BJ (cell line): ENCODE data around the gene SAMD4B. TPM values are rescaled to one million over a fixed set of nuclear protein-coding genes. Genes with fewer than 3 reads are reported as not detected.
A peak's percentile ranks its signal among the peaks of the same experiment; 100 is the strongest.

Source experiments
- CTCF ChIA-PET: fragments of 350-600 bp; formaldehyde crosslinking; extraction: SDS; loops from one replicate; lab custom pipeline; 2021; ENCODE audit warnings: antibody characterized with exemption, inconsistent platforms; lab: Yijun Ruan, JAX
- POLR2A ChIA-PET: fragments of 300-600 bp; sonication (Branson Sonifier 250); formaldehyde crosslinking; extraction: SDS; loops from one replicate; lab custom pipeline; 2021; ENCODE audit warnings: antibody characterized with exemption; lab: Charles Lee
- DNase-seq: peaks from one replicate; pipeline ENCODE4 v3.0.0-alpha.2; 2011; ENCODE audit warnings: low read depth
- H3K27me3 ChIP-seq: 2 replicates; pipeline ENCODE4 v1.6.0; 2011; ENCODE audit warnings: low read length; ENCODE audit not compliant: control insufficient read depth, insufficient read depth
- H3K36me3 ChIP-seq: 2 replicates; pipeline ENCODE4 v1.5.1; 2011; ENCODE audit warnings: low read length; ENCODE audit not compliant: control insufficient read depth, insufficient read depth
- H3K4me3 ChIP-seq: 2 replicates; pipeline ENCODE4 v1.5.1; 2011; ENCODE audit warnings: low read depth, mild to moderate bottlenecking, control low read depth, low read length
- polyA minus RNA-seq: library from RNA; depleted of rRNA, polyadenylated mRNA; stranded (reverse); fragments of >200 nt; gene quantifications from 2 replicates; pipeline ENCODE4 v1.2.3, GENCODE V29; 2011; rRNA and poly(A)+ RNA removed
- polyA plus RNA-seq: library from polyadenylated mRNA; depleted of rRNA; stranded (reverse); fragments of >200 nt; gene quantifications from 2 replicates; pipeline ENCODE4 v1.2.3, GENCODE V29; 2011; rRNA removed
- TF ChIP-seq, protein P1 (sequence below): IDR thresholded peaks from 2 replicates; pipeline ENCODE4 v1.5.1; 2011; ENCODE audit warnings: low read depth, mild to moderate bottlenecking, control low read depth, inconsistent platforms, low read length, moderate library complexity; ENCODE audit not compliant: insufficient read depth

SAMD4B gene, protein sequence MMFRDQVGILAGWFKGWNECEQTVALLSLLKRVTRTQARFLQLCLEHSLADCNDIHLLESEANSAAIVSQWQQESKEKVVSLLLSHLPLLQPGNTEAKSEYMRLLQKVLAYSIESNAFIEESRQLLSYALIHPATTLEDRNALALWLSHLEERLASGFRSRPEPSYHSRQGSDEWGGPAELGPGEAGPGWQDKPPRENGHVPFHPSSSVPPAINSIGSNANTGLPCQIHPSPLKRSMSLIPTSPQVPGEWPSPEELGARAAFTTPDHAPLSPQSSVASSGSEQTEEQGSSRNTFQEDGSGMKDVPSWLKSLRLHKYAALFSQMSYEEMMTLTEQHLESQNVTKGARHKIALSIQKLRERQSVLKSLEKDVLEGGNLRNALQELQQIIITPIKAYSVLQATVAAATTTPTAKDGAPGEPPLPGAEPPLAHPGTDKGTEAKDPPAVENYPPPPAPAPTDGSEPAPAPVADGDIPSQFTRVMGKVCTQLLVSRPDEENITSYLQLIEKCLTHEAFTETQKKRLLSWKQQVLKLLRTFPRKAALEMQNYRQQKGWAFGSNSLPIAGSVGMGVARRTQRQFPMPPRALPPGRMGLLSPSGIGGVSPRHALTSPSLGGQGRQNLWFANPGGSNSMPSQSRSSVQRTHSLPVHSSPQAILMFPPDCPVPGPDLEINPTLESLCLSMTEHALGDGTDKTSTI
- polyA plus RNA-seq (45.7 and 75.7 TPM in 2 replicates), polyA minus RNA-seq (47.3 and 55.8 TPM in 2 replicates)

DNA sequence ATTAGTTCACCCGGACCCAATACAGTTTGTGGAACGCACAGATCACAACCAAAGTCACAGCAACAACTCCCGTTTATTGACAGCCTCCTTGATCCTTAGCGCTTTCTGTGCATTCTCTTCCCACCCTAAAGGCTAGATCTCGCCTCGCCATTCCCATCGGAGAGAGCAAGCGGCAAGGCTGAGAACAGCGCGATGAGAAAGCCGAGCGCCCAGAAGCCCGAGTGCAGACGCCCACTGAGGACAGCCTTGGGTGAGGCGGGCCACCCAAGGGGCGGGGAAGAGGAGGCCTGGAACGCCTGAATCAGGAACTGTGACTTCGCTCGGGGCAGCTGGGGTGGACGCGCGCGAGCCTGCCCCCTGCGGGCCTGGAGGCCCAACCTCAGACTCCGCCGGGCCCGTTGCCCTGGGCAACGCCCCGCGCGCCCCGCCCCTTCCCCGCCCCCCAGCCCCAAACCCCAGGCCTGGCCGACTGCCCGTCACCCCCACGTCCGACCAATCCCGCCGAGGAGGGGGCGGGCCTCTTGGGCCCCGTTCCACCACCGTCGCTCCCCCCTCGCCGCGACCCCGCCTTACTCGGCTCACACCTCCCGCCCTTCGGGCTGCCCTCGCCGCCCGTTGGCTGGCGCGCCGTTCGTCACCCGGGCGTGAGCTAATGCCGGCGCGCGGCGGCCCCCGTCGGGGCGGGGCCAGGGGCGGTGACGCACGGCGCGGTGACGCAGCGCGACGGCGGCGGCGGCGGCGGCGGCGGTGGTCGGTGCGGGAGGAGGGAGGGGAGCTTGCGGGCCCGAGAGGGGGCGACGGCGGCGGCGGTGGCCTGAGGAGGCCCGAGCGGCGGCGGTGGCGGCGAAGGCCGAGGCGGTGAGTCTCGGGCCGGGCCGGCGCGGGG, at the start of gene SAMD4B:
TSS of gene SAMD4B (plus strand) at position 703 of the 886 bp plus-strand sequence. CDS start 14,473 bp downstream, outside the sequence.
- Histone ChIP-seq H3K36me3 (0 out of 2 replicates have a peak, but pooled peaks cover 1% of the 10 kb centered on the region), H3K27me3 (no peaks in the 10 kb centered on the region), H3K4me3 (peak within 1 kb of the TSS; percentile 94)
- TF ChIP-seq, protein P1, sequence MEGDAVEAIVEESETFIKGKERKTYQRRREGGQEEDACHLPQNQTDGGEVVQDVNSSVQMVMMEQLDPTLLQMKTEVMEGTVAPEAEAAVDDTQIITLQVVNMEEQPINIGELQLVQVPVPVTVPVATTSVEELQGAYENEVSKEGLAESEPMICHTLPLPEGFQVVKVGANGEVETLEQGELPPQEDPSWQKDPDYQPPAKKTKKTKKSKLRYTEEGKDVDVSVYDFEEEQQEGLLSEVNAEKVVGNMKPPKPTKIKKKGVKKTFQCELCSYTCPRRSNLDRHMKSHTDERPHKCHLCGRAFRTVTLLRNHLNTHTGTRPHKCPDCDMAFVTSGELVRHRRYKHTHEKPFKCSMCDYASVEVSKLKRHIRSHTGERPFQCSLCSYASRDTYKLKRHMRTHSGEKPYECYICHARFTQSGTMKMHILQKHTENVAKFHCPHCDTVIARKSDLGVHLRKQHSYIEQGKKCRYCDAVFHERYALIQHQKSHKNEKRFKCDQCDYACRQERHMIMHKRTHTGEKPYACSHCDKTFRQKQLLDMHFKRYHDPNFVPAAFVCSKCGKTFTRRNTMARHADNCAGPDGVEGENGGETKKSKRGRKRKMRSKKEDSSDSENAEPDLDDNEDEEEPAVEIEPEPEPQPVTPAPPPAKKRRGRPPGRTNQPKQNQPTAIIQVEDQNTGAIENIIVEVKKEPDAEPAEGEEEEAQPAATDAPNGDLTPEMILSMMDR = peak; percentile 69
- ChIA-PET CTCF (interaction anchor here (0.6 to 2.4 kb wide), 10 partner anchors 9 to 220 kb away, joined by 3 to 11 read pairs (median 6); partner anchors contain the start of genes MED29 and PAF1), POLR2A (interaction anchor here (0.5 to 1.3 kb wide), 4 partner anchors 16 to 818 kb away, joined by 3 to 11 read pairs (median 4); partner anchors contain the start of genes MRPS12, RPS16 and SARS2)
- DNase-seq = peak; percentile 71

DNA sequence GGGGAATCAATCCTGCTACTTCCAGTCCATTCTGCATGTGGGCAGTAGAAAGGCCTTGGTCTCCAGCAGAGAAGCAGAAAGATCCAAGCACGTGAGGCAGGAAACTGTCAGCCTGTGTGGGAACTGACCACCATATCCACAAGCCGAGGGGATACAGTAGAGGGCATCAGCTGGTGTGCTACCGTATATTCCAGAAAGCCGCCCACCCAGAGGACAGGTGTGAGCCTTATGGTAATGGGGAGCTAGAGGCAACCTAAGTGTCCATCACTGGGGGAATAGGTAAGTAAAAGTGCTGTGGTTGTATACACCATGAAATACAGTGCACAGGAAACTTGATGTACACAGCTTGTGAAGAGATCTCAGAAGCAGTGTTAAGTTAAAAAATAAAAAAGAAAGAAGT, 48.8 kb upstream of the SAMD4B start:
- TF ChIP-seq, protein P1 = no peak
- Histone ChIP-seq H3K36me3 (no peaks in the 10 kb centered on the region), H3K4me3 (no peak overlapping the region), H3K27me3 (peaks cover 2% of the 10 kb centered on the region; the same call in 1 of the 2 replicates)
- CTCF ChIA-PET = interaction anchor here (0.9 to 1.3 kb wide), 2 partner anchors 35 to 178 kb away, joined by 3 to 4 read pairs; no protein-coding TSS in a partner anchor
- no peak for DNase-seq
- POLR2A ChIA-PET = no interaction called here

DNA sequence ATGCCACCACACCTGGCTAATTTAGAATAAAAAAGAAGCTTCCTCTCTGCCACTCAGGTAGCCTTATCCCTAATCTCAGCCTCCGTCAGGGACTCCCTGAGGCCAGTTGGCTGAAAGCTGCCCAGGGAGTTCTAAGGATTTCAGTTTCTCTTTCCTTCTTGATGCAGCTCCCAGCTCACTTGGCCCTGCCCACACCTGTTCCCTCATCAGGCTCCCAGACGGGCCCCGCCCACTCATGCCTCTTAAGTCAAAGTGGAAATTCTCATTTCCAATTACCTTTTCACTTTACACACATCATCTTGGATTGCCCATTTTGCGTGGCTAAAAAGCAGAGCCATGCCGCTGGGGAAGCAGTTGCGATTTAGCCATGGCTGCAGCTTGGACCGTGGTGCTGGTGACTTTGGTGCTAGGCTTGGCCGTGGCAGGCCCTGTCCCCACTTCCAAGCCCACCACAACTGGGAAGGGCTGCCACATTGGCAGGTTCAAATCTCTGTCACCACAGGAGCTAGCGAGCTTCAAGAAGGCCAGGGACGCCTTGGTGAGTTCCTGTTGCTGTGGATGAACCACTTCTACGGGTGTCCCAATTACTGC, 46.1 kb upstream of the SAMD4B start, which contains the start of gene IFNL1:
TSS of gene IFNL1 (plus strand) at position 353 of the 591 bp plus-strand sequence. CDS start at position 368, 15 bp downstream.
- Histone ChIP-seq H3K36me3 (no peaks in the 10 kb centered on the region), H3K27me3 (peaks cover 4% of the 10 kb centered on the region; the same call in 1 of the 2 replicates), H3K4me3 (no peak within 1 kb of the TSS)
- POLR2A ChIA-PET = no interaction called here
- DNase-seq = no peak
- CTCF ChIA-PET = interaction anchor here (0.7 to 1.6 kb wide), 3 partner anchors 8 to 30 kb away, joined by 3 to 4 read pairs (median 3); no protein-coding TSS in a partner anchor
- TF ChIP-seq, protein P1 = no peak

DNA sequence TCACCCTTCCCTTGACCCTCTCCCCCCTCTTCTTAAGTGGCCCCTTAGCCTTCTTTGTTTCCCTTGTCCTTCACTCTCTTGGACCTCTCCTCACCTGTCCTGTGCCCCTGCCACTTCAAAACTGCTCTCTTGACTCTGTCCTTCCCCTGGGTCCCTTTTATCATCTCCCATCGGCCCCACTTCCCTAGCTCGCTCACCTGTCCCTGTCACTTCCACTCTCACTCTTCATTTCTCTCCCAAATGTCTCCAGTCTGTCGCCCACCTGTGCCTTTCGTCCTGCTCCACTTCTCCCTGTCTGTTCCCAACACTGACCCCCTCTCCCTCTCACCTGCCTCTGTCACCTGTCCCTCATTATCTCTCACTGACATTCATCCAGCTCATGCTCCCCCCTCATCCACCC, 45.3 kb upstream of the SAMD4B start:
- no peaks in the 10 kb centered on the region for H3K36me3 ChIP-seq
- no peak for DNase-seq
- POLR2A ChIA-PET = no interaction called here
- TF ChIP-seq, protein P1 = no peak
- CTCF ChIA-PET = interaction anchor here (0.7 to 1.6 kb wide), 2 partner anchors 24 to 29 kb away, joined by 3 to 4 read pairs; no protein-coding TSS in a partner anchor
- no peak overlapping the region for H3K4me3 ChIP-seq
- H3K27me3 ChIP-seq = peaks cover 5% of the 10 kb centered on the region
